NB4 (cell line): Measurements from ENCODE around the gene SHB.

ENCODE experiments used
- POLR2A ChIP-seq: IDR thresholded peaks from 2 replicates; pipeline ENCODE4 v1.6.1; 2011; ENCODE audit warnings: mild to moderate bottlenecking; ENCODE audit not compliant: insufficient read length; ENCODE audit errors: extremely low read depth
- TF ChIP-seq, protein P1 (sequence below): IDR thresholded peaks from one replicate; pipeline ENCODE4 v1.5.1; 2012; ENCODE audit warnings: low read depth, low read length

DNA sequence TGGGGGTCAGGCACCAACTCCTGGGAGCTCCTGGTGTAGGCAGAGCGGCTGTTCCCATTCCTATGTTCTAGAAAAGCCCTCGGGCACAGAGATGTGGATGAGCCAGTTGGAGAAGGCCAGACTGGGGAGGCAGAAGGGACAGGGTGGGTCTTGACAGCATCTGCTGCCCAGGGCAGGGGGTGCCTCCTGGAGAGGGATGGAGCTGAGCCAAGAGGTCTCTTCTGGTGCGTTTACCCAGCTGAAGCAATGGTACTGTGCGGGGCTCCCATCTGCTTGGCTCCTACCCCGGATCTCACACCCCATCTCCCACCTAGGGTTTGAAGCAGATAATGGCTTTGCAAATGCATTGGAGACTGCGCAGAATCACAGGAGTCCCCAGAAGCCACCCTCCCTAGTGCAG lies 41.3 kb downstream of the SHB start:
- TF ChIP-seq, protein P1, sequence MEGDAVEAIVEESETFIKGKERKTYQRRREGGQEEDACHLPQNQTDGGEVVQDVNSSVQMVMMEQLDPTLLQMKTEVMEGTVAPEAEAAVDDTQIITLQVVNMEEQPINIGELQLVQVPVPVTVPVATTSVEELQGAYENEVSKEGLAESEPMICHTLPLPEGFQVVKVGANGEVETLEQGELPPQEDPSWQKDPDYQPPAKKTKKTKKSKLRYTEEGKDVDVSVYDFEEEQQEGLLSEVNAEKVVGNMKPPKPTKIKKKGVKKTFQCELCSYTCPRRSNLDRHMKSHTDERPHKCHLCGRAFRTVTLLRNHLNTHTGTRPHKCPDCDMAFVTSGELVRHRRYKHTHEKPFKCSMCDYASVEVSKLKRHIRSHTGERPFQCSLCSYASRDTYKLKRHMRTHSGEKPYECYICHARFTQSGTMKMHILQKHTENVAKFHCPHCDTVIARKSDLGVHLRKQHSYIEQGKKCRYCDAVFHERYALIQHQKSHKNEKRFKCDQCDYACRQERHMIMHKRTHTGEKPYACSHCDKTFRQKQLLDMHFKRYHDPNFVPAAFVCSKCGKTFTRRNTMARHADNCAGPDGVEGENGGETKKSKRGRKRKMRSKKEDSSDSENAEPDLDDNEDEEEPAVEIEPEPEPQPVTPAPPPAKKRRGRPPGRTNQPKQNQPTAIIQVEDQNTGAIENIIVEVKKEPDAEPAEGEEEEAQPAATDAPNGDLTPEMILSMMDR = no peak
- TF ChIP-seq POLR2A = no peak
